Measurements from ENCODE around the gene UPF3A.
"Not testable (repeated sequence)": the region's sequence is repeated elsewhere in the genome, so short reads cannot be mapped to it uniquely, and the experiment has no call there.

Gene UPF3A

GRCh38 chr13:114259974-114260373, 21.4 kb upstream of the UPF3A start:
- no peak for DNase-seq (ENCODE audit: extremely low read depth, insufficient read length)
- Histone ChIP-seq H3K36me3 (ENCODE audit: control insufficient read depth, insufficient read depth, low read length) (peaks cover 10% of the 10 kb centered on the region), H3K4me3 (replicated peaks; ENCODE audit: low read depth, low read length) (no peak overlapping the region), H3K27me3 (replicated peaks; ENCODE audit: control insufficient read depth, insufficient read depth, low read length) (no peaks in the 10 kb centered on the region)
- no peak for TF ChIP-seq CTCF (IDR thresholded peaks at IDR 0.05; ENCODE audit: insufficient read depth, low read length, poor library complexity, severe bottlenecking)

- no peak for DNase-seq (ENCODE audit: extremely low read depth, insufficient read length)
- no peak for TF ChIP-seq CTCF (IDR thresholded peaks at IDR 0.05; ENCODE audit: insufficient read depth, low read length, poor library complexity, severe bottlenecking)
- Histone ChIP-seq H3K36me3 (ENCODE audit: control insufficient read depth, insufficient read depth, low read length) (peaks cover 8% of the 10 kb centered on the region), H3K4me3 (replicated peaks; ENCODE audit: low read depth, low read length) (no peak overlapping the region), H3K27me3 (replicated peaks; ENCODE audit: control insufficient read depth, insufficient read depth, low read length) (no peaks in the 10 kb centered on the region)
These were observed 20.6 kb upstream of the UPF3A start for GRCh38 chr13:114260814-114261213.

- TF ChIP-seq CTCF (IDR thresholded peaks at IDR 0.05; ENCODE audit: insufficient read depth, low read length, poor library complexity, severe bottlenecking), result no peak
- DNase-seq (ENCODE audit: extremely low read depth, insufficient read length), result no peak
- H3K36me3 ChIP-seq (ENCODE audit: control insufficient read depth, insufficient read depth, low read length), result peaks cover 13% of the 10 kb centered on the region
- H3K27me3 ChIP-seq (replicated peaks; ENCODE audit: control insufficient read depth, insufficient read depth, low read length), result no peaks in the 10 kb centered on the region
- H3K4me3 ChIP-seq (replicated peaks; ENCODE audit: low read depth, low read length), result no peak overlapping the region
These were observed 20.0 kb upstream of the UPF3A start for GRCh38 chr13:114261328-114261965.

- Histone ChIP-seq H3K36me3 (ENCODE audit: control insufficient read depth, insufficient read depth, low read length) (peaks cover 19% of the 10 kb centered on the region), H3K4me3 (replicated peaks; ENCODE audit: low read depth, low read length) (no peak overlapping the region), H3K27me3 (replicated peaks; ENCODE audit: control insufficient read depth, insufficient read depth, low read length) (no peaks in the 10 kb centered on the region)
- no peak for DNase-seq (ENCODE audit: extremely low read depth, insufficient read length)
- TF ChIP-seq CTCF (IDR thresholded peaks at IDR 0.05; ENCODE audit: insufficient read depth, low read length, poor library complexity, severe bottlenecking), result no peak
These were observed 17.8 kb upstream of the UPF3A start for GRCh38 chr13:114263578-114263977.

- DNase-seq (ENCODE audit: extremely low read depth, insufficient read length); H3K4me3 ChIP-seq (replicated peaks; ENCODE audit: low read depth, low read length); H3K27me3 ChIP-seq (replicated peaks; ENCODE audit: control insufficient read depth, insufficient read depth, low read length): not testable (repeated sequence)
- peaks cover 23% of the 10 kb centered on the region for H3K36me3 ChIP-seq (ENCODE audit: control insufficient read depth, insufficient read depth, low read length)
These were observed 17.1 kb upstream of the UPF3A start for GRCh38 chr13:114264313-114264712.

GRCh38 chr13:114264886-114265611, 16.4 kb upstream of the UPF3A start:
- Histone ChIP-seq H3K27me3 (replicated peaks; ENCODE audit: control insufficient read depth, insufficient read depth, low read length) (no peaks in the 10 kb centered on the region), H3K36me3 (ENCODE audit: control insufficient read depth, insufficient read depth, low read length) (peaks cover 24% of the 10 kb centered on the region), H3K4me3 (replicated peaks; ENCODE audit: low read depth, low read length) (no peak overlapping the region)
- TF ChIP-seq CTCF (IDR thresholded peaks at IDR 0.05; ENCODE audit: insufficient read depth, low read length, poor library complexity, severe bottlenecking), result no peak
- no peak for DNase-seq (ENCODE audit: extremely low read depth, insufficient read length)
